ENCODE results near the gene PNMA8C.

DNA sequence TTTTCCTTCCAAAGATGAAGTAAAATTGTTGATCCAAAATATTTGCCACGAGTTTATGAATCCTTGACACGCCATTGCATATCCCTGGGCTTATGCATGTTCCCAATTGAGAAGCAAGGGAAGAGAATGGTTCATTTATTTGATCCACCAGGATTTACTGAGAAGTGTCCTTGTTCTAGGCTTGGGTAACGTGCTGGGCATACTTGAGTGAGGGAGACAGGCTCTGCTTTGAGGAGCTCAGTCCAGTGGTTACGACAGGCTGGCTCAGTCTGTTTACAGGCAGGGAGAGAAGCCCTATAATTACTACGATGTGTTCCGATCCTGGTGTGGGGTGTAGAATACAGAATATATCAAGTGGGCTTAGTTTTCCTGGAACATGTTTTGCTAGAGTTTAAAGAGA lies 6.3 kb upstream of the PNMA8C start:
- TF ChIP-seq POLR2A (IDR thresholded peaks at IDR 0.05), result no peak
- TF ChIP-seq, protein P1, sequence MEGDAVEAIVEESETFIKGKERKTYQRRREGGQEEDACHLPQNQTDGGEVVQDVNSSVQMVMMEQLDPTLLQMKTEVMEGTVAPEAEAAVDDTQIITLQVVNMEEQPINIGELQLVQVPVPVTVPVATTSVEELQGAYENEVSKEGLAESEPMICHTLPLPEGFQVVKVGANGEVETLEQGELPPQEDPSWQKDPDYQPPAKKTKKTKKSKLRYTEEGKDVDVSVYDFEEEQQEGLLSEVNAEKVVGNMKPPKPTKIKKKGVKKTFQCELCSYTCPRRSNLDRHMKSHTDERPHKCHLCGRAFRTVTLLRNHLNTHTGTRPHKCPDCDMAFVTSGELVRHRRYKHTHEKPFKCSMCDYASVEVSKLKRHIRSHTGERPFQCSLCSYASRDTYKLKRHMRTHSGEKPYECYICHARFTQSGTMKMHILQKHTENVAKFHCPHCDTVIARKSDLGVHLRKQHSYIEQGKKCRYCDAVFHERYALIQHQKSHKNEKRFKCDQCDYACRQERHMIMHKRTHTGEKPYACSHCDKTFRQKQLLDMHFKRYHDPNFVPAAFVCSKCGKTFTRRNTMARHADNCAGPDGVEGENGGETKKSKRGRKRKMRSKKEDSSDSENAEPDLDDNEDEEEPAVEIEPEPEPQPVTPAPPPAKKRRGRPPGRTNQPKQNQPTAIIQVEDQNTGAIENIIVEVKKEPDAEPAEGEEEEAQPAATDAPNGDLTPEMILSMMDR (IDR thresholded peaks at IDR 0.05), result no peak

Data from gastroesophageal sphincter (tissue), 3 donors.